Body of pancreas (tissue), 4 donors: ENCODE measurements around the gene TGFBR3.

Source experiments
- POLR2A ChIP-seq, 3 donors: fragments of 450-650 bp; IDR thresholded peaks; one replicate each; pipeline ENCODE4 v1.6.1; 2016; ENCODE audit warnings: antibody characterized with exemption in 3 of 3, mild to moderate bottlenecking in 2 of 3
- TF ChIP-seq, protein P1 (sequence below), 7 experiments: fragments of 450-650 bp in 4 of 7; fragments of 200-600 bp in 3 of 7; sonication (generic) in 3 of 7; IDR thresholded peaks; one replicate each; pipeline ENCODE4 v1.5.1; 2016 to 2019; ENCODE audit warnings: antibody characterized with exemption in 7 of 7

- TF ChIP-seq, protein P1, sequence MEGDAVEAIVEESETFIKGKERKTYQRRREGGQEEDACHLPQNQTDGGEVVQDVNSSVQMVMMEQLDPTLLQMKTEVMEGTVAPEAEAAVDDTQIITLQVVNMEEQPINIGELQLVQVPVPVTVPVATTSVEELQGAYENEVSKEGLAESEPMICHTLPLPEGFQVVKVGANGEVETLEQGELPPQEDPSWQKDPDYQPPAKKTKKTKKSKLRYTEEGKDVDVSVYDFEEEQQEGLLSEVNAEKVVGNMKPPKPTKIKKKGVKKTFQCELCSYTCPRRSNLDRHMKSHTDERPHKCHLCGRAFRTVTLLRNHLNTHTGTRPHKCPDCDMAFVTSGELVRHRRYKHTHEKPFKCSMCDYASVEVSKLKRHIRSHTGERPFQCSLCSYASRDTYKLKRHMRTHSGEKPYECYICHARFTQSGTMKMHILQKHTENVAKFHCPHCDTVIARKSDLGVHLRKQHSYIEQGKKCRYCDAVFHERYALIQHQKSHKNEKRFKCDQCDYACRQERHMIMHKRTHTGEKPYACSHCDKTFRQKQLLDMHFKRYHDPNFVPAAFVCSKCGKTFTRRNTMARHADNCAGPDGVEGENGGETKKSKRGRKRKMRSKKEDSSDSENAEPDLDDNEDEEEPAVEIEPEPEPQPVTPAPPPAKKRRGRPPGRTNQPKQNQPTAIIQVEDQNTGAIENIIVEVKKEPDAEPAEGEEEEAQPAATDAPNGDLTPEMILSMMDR (IDR thresholded peaks at IDR 0.05) = no peak
- TF ChIP-seq POLR2A (IDR thresholded peaks at IDR 0.05) = no peak
Measured at GRCh38 chr1:91653183-91653582, 232.8 kb downstream of the TGFBR3 start.
